HG03457 (cell line): Measurements from ENCODE around the gene CCDC39.
"Not testable (repeated sequence)": the region's sequence is repeated elsewhere in the genome, so short reads cannot be mapped to it uniquely, and the experiment has no call there.

Experiments used
- ATAC-seq: cut with Tn5 transposase; IDR thresholded peaks from one replicate; pipeline ENCODE4 v1.9.1; 2021; ENCODE audit warnings: moderate number of reproducible peaks; ENCODE audit not compliant: unreplicated experiment

The CCDC39 gene

GRCh38 chr3:180626844-180627243 is 52.4 kb downstream of the CCDC39 start:
- ATAC-seq = peak; percentile 95

GRCh38 chr3:180624714-180625113 is 54.6 kb downstream of the CCDC39 start:
- peak; percentile 44 for ATAC-seq

GRCh38 chr3:180619723-180620122 is 59.6 kb downstream of the CCDC39 start:
- no peak for ATAC-seq

- ATAC-seq = not testable (repeated sequence)
Observed at GRCh38 chr3:180618563-180618962, 60.7 kb downstream of the CCDC39 start.

GRCh38 chr3:180617049-180617448 is 62.2 kb downstream of the CCDC39 start:
- no peak for ATAC-seq

GRCh38 chr3:180615954-180616353 is 63.3 kb downstream of the CCDC39 start:
- ATAC-seq = no peak

GRCh38 chr3:180612364-180612763 is 66.9 kb downstream of the CCDC39 start:
- ATAC-seq = no peak

GRCh38 chr3:180611006-180611405 is 68.3 kb downstream of the CCDC39 start:
- no peak for ATAC-seq

GRCh38 chr3:180601688-180602666 is 77.3 kb downstream of the CCDC39 start, which contains the start of gene TTC14:
TSS of gene TTC14 (plus strand) at chr3:180602163. CDS start at chr3:180602262, 99 bp downstream.
- ATAC-seq = peak; percentile 95

- ATAC-seq = no peak
Observed at GRCh38 chr3:180600473-180600872, 78.8 kb downstream of the CCDC39 start.

- ATAC-seq = no peak
Observed at GRCh38 chr3:180595559-180595935, 83.7 kb downstream of the CCDC39 start.

GRCh38 chr3:180594631-180595558 is 84.4 kb downstream of the CCDC39 start:
- no peak for ATAC-seq

GRCh38 chr3:180593631-180594030 is 85.7 kb downstream of the CCDC39 start:
- ATAC-seq = not testable (repeated sequence)

- no peak for ATAC-seq
Observed at GRCh38 chr3:180590396-180590795, 88.9 kb downstream of the CCDC39 start.

GRCh38 chr3:180580934-180581333 is 98.4 kb downstream of the CCDC39 start:
- no peak for ATAC-seq

GRCh38 chr3:180575571-180575970 is 103.7 kb downstream of the CCDC39 start:
- ATAC-seq = no peak

GRCh38 chr3:180571831-180572598 is 107.3 kb downstream of the CCDC39 start:
- ATAC-seq = peak; percentile 69

- ATAC-seq = no peak
Observed at GRCh38 chr3:180570238-180570637, 109.1 kb downstream of the CCDC39 start.

- no peak for ATAC-seq
Observed at GRCh38 chr3:180564676-180565075, 114.6 kb downstream of the CCDC39 start.
